HG03103 (cell line): ENCODE data around the gene NOL12.
"Not testable (repeated sequence)": the region's sequence is repeated elsewhere in the genome, so short reads cannot be mapped to it uniquely, and the experiment has no call there.

Source experiments
- ATAC-seq: cut with Tn5 transposase; IDR thresholded peaks from one replicate; pipeline ENCODE4 v1.9.1; 2021; ENCODE audit warnings: low read depth; ENCODE audit not compliant: unreplicated experiment

The NOL12 gene

GRCh38 chr22:37710675-37711074 lies 24.5 kb downstream of the NOL12 start:
- no peak for ATAC-seq

- ATAC-seq = no peak
These were observed 25.3 kb downstream of the NOL12 start for GRCh38 chr22:37711490-37711889.

- ATAC-seq = no peak
These were observed 27.6 kb downstream of the NOL12 start for GRCh38 chr22:37713761-37714160.

GRCh38 chr22:37714634-37715033 lies 28.5 kb downstream of the NOL12 start:
- ATAC-seq = no peak

- ATAC-seq = no peak
These were observed 29.6 kb downstream of the NOL12 start for GRCh38 chr22:37715760-37716159.

GRCh38 chr22:37716708-37717107 lies 30.6 kb downstream of the NOL12 start:
- ATAC-seq = no peak

GRCh38 chr22:37717235-37717634 lies 31.1 kb downstream of the NOL12 start:
- ATAC-seq = not testable (repeated sequence)

GRCh38 chr22:37717746-37718305 lies 31.7 kb downstream of the NOL12 start:
- ATAC-seq = not testable (repeated sequence)

GRCh38 chr22:37725551-37726240 lies 39.6 kb downstream of the NOL12 start:
- no peak for ATAC-seq

- ATAC-seq = no peak
These were observed 40.2 kb downstream of the NOL12 start for GRCh38 chr22:37726241-37726887.

- no peak for ATAC-seq
These were observed 42.5 kb downstream of the NOL12 start for GRCh38 chr22:37728620-37729019.

GRCh38 chr22:37731804-37732471 lies 45.8 kb downstream of the NOL12 start:
- ATAC-seq = no peak

- no peak for ATAC-seq
These were observed 46.8 kb downstream of the NOL12 start for GRCh38 chr22:37732699-37733607.

- ATAC-seq = no peak
These were observed 47.7 kb downstream of the NOL12 start for GRCh38 chr22:37733625-37734401.

- no peak for ATAC-seq
These were observed 48.2 kb downstream of the NOL12 start for GRCh38 chr22:37734402-37734700.

GRCh38 chr22:37734964-37735451 lies 48.9 kb downstream of the NOL12 start:
- no peak for ATAC-seq

GRCh38 chr22:37739035-37739434 lies 52.9 kb downstream of the NOL12 start:
- no peak for ATAC-seq

- no peak for ATAC-seq
These were observed 53.5 kb downstream of the NOL12 start for GRCh38 chr22:37739611-37740049.

GRCh38 chr22:37740455-37741311 lies 54.5 kb downstream of the NOL12 start:
- no peak for ATAC-seq
